Cerebellar cortex (tissue), 1 donor: ENCODE data around the gene GATD1.
A peak's percentile ranks its signal among the peaks of the same experiment; 100 is the strongest.

Source experiments
- DNase-seq: peaks from one replicate; pipeline ENCODE4 v3.0.0-alpha.2; 2015; ENCODE audit warnings: low spot score

Gene GATD1

GRCh38 chr11:777288-778255 lies at the start of gene GATD1:
Gene GATD1 (minus strand): TSS chr11:777487. CDS start chr11:777462, 25 bp downstream.
- DNase-seq, result peak; percentile 77

- DNase-seq, result no peak
These were observed 49.5 kb upstream of the GATD1 start for GRCh38 chr11:826836-827145.

GRCh38 chr11:826227-826621 lies 48.9 kb upstream of the GATD1 start:
- no peak for DNase-seq

- no peak for DNase-seq
These were observed 48.3 kb upstream of the GATD1 start for GRCh38 chr11:825366-826226.

- no peak for DNase-seq
These were observed 47.7 kb upstream of the GATD1 start for GRCh38 chr11:824942-825341.

- no peak for DNase-seq
These were observed 47.1 kb upstream of the GATD1 start for GRCh38 chr11:824292-824880.

- DNase-seq, result no peak
These were observed 46.4 kb upstream of the GATD1 start for GRCh38 chr11:823441-824291.

GRCh38 chr11:821512-822371 lies 44.5 kb upstream of the GATD1 start:
- no peak for DNase-seq

GRCh38 chr11:820655-821511 lies 43.6 kb upstream of the GATD1 start:
- DNase-seq, result no peak

GRCh38 chr11:819943-820649 lies 42.8 kb upstream of the GATD1 start:
- DNase-seq, result peak; percentile 86

GRCh38 chr11:819129-819931 lies 42.0 kb upstream of the GATD1 start:
- peak; percentile 89 for DNase-seq

GRCh38 chr11:818396-819128 lies 41.3 kb upstream of the GATD1 start, which contains the start of gene PNPLA2:
Gene PNPLA2 (plus strand): TSS chr11:818914. CDS start chr11:819719, 805 bp downstream.
- DNase-seq, result peak; percentile 66

- DNase-seq, result peak; percentile 81
These were observed 39.1 kb upstream of the GATD1 start for GRCh38 chr11:816433-816779.

- DNase-seq, result no peak
These were observed 38.6 kb upstream of the GATD1 start for GRCh38 chr11:815675-816432.

GRCh38 chr11:813456-814096 lies 36.3 kb upstream of the GATD1 start:
- no peak for DNase-seq

- DNase-seq, result no peak
These were observed 35.8 kb upstream of the GATD1 start for GRCh38 chr11:813072-813455.
